ENCODE data around the gene MAST3.

MAST3 gene

GRCh38 chr19:18114483-18114882 lies 16.9 kb downstream of the MAST3 start:
- DNase-seq = no peak

GRCh38 chr19:18117364-18117691 lies 19.8 kb downstream of the MAST3 start:
- no peak for DNase-seq

GRCh38 chr19:18117692-18118378 lies 20.3 kb downstream of the MAST3 start:
- peak; percentile 98 for DNase-seq

- no peak for DNase-seq
Measured at GRCh38 chr19:18118420-18119012, 20.9 kb downstream of the MAST3 start.

GRCh38 chr19:18119013-18119716 lies 21.6 kb downstream of the MAST3 start:
- DNase-seq = peak; percentile 65

- DNase-seq = peak; percentile 72
Measured at GRCh38 chr19:18119717-18120105, 22.1 kb downstream of the MAST3 start.

- no peak for DNase-seq
Measured at GRCh38 chr19:18120127-18120526, 22.5 kb downstream of the MAST3 start.

- no peak for DNase-seq
Measured at GRCh38 chr19:18121166-18121565, 23.6 kb downstream of the MAST3 start.

- DNase-seq = no peak
Measured at GRCh38 chr19:18122424-18122823, 24.8 kb downstream of the MAST3 start.

GRCh38 chr19:18122860-18123795 lies 25.6 kb downstream of the MAST3 start:
- DNase-seq = no peak

GRCh38 chr19:18123819-18124218 lies 26.2 kb downstream of the MAST3 start:
- DNase-seq = no peak

- DNase-seq = no peak
Measured at GRCh38 chr19:18126097-18126496, 28.5 kb downstream of the MAST3 start.

GRCh38 chr19:18128044-18128443 lies 30.5 kb downstream of the MAST3 start:
- DNase-seq = peak; percentile 57

GRCh38 chr19:18128805-18129204 lies 31.2 kb downstream of the MAST3 start:
- no peak for DNase-seq

- DNase-seq = no peak
Measured at GRCh38 chr19:18130523-18131242, 33.1 kb downstream of the MAST3 start.

- no peak for DNase-seq
Measured at GRCh38 chr19:18131841-18132596, 34.4 kb downstream of the MAST3 start.

- DNase-seq = no peak
Measured at GRCh38 chr19:18135712-18136584, 38.4 kb downstream of the MAST3 start.

GRCh38 chr19:18137242-18137641 lies 39.7 kb downstream of the MAST3 start:
- DNase-seq = no peak

- DNase-seq = no peak
Measured at GRCh38 chr19:18137657-18138339, 40.2 kb downstream of the MAST3 start.

GRCh38 chr19:18140473-18140872 lies 42.9 kb downstream of the MAST3 start:
- no peak for DNase-seq

All from activated CD4-positive, alpha-beta T cell treated with anti-CD3 and anti-CD28 coated beads, Interleukin-2, Interleukin-6, amounts not matched to agents 100 ng/mL and 50 ng/mL, durations not matched to agents 16 hours and 8 hours (primary cell).